Vagina (tissue), 2 donors: ENCODE data around the gene INPP5F. TPM values are rescaled to one million over a fixed set of nuclear protein-coding genes. Genes with fewer than 3 reads are reported as not detected.

ENCODE experiments used
- DNase-seq, 2 donors: peaks; one replicate each; pipeline ENCODE4 v3.0.0-alpha.2; 2017; ENCODE audit errors: extremely low spot score in 2 of 2
- H3K27ac ChIP-seq: fragments of 200-600 bp; sonication (generic); one replicate; pipeline ENCODE4 v1.5.1; 2019
- H3K27me3 ChIP-seq: fragments of 200-600 bp; sonication (generic); one replicate; pipeline ENCODE4 v1.5.1; 2019
- H3K36me3 ChIP-seq, 2 donors: fragments of 200-600 bp; sonication (generic); one replicate each; pipeline ENCODE4 v1.5.1; 2017 to 2019
- H3K4me1 ChIP-seq: fragments of 200-600 bp; sonication (generic); one replicate; pipeline ENCODE4 v1.5.1; 2019
- H3K4me3 ChIP-seq, 2 donors: fragments of 200-600 bp; sonication (generic); 1 replicate in 1 of 2; 2 replicates in 1 of 2; pipeline ENCODE4 v1.5.1; 2016 to 2019
- H3K9me3 ChIP-seq: fragments of 200-600 bp; sonication (generic); one replicate; pipeline ENCODE4 v1.5.1; 2019
- POLR2A ChIP-seq, 2 donors: fragments of 450-650 bp; IDR thresholded peaks; one replicate each; pipeline ENCODE4 v1.6.1; 2017; ENCODE audit warnings: antibody characterized with exemption in 2 of 2, mild to moderate bottlenecking in 2 of 2, moderate library complexity in 2 of 2
- POLR2AphosphoS5 ChIP-seq, 2 donors: sonication (generic); formaldehyde crosslinking; IDR thresholded peaks; one replicate each; pipeline ENCODE4 v1.9.0; 2017; ENCODE audit warnings: antibody characterized with exemption in 2 of 2, mild to moderate bottlenecking in 2 of 2, low read depth in 1 of 2; ENCODE audit not compliant: insufficient read depth in 1 of 2
- intact Hi-C: fragments of 100-400 bp; cut with DNase I; formaldehyde crosslinking; loops from one replicate; pipeline ENCODE4 v1.15.1; 2023
- total RNA-seq: library from RNA; depleted of rRNA; stranded (reverse); fragments of >200 nt; gene quantifications from one replicate; pipeline ENCODE4 v1.2.3, GENCODE V29; 2016
- TF ChIP-seq, protein P1 (sequence below), 3 experiments: fragments of 450-650 bp in 2 of 3; fragments of 200-600 bp in 1 of 3; sonication (generic) in 1 of 3; IDR thresholded peaks; one replicate each; pipeline ENCODE4 v1.5.1; 2017 to 2019; ENCODE audit warnings: antibody characterized with exemption in 3 of 3, mild to moderate bottlenecking in 2 of 3, moderate library complexity in 2 of 3

INPP5F gene
- total RNA-seq, 1 donor from 2014 or later, result 18.4 TPM

DNA sequence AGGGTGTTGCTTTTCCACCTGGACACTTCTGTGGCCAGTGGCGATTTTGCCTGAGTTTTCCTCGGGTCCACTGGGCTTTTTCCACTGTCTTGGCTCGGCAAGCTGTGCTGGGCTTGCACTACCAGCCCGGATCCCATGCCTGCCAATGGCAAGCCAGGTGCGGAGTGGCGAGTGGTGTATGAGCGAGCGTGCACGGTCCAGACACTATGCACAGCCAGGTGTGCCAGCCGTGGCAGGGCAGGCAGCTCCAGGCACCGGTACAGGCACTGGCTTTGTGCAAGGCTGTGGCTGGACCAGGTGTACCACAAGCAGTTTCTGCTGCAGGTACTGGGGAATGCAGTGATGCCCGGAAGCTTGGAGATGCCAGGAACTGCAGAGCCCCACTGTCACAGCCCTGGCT, 22.1 kb downstream of the INPP5F start:
- H3K4me3 ChIP-seq, result no peak overlapping the region
- H3K36me3 ChIP-seq, result no peaks in the 10 kb centered on the region
- no peak for DNase-seq
- TF ChIP-seq POLR2A (IDR thresholded peaks at IDR 0.05), result no peak
- TF ChIP-seq, protein P1, sequence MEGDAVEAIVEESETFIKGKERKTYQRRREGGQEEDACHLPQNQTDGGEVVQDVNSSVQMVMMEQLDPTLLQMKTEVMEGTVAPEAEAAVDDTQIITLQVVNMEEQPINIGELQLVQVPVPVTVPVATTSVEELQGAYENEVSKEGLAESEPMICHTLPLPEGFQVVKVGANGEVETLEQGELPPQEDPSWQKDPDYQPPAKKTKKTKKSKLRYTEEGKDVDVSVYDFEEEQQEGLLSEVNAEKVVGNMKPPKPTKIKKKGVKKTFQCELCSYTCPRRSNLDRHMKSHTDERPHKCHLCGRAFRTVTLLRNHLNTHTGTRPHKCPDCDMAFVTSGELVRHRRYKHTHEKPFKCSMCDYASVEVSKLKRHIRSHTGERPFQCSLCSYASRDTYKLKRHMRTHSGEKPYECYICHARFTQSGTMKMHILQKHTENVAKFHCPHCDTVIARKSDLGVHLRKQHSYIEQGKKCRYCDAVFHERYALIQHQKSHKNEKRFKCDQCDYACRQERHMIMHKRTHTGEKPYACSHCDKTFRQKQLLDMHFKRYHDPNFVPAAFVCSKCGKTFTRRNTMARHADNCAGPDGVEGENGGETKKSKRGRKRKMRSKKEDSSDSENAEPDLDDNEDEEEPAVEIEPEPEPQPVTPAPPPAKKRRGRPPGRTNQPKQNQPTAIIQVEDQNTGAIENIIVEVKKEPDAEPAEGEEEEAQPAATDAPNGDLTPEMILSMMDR (IDR thresholded peaks at IDR 0.05), result no peak
- H3K4me1 ChIP-seq, result no peaks in the 10 kb centered on the region
- H3K9me3 ChIP-seq, result no peaks in the 10 kb centered on the region
- H3K27me3 ChIP-seq, result no peaks in the 10 kb centered on the region
- H3K27ac ChIP-seq, result no peak overlapping the region
- intact Hi-C loops, result no loop called here

GRCh38 chr10:119748871-119749270, 23.0 kb downstream of the INPP5F start:
- H3K27ac ChIP-seq, result no peak overlapping the region
- intact Hi-C loops, result no loop called here
- TF ChIP-seq, protein P1 (IDR thresholded peaks at IDR 0.05), result no peak
- TF ChIP-seq POLR2A (IDR thresholded peaks at IDR 0.05) (no peak), POLR2AphosphoS5 (IDR thresholded peaks at IDR 0.05; ENCODE audit: insufficient read depth in 1 of 2, low read depth in 1 of 2) (no peak)
- no peaks in the 10 kb centered on the region for H3K4me1 ChIP-seq
- no peak overlapping the region for H3K4me3 ChIP-seq
- no peaks in the 10 kb centered on the region for H3K36me3 ChIP-seq
- H3K27me3 ChIP-seq, result no peaks in the 10 kb centered on the region
- no peaks in the 10 kb centered on the region for H3K9me3 ChIP-seq
- DNase-seq, result no peak

DNA sequence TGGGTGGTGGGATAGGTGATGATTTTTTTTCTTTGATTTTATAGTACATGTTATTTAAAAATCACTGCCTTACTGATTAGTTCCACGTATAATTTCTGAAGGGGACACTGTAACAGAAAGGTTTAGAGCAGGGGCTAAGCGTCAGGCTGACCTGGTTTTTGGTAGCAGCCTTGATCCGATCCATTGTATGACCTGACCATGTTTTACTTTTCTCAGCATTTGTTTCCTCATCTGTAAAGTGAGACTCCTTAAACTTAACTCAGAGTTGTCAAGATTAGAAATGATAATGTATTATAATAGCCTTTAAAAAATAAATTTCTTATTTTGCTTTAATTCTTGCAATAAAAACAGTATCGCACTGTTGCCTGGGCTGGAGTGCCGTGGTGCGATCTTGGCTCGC, 23.6 kb downstream of the INPP5F start:
- intact Hi-C loops, result no loop called here
- H3K27me3 ChIP-seq, result no peaks in the 10 kb centered on the region
- H3K27ac ChIP-seq, result no peak overlapping the region
- H3K36me3 ChIP-seq, result no peaks in the 10 kb centered on the region
- no peaks in the 10 kb centered on the region for H3K4me1 ChIP-seq
- no peak for TF ChIP-seq POLR2A (IDR thresholded peaks at IDR 0.05)
- TF ChIP-seq POLR2AphosphoS5 (IDR thresholded peaks at IDR 0.05; ENCODE audit: insufficient read depth in 1 of 2, low read depth in 1 of 2), result no peak
- TF ChIP-seq, protein P1 (IDR thresholded peaks at IDR 0.05), result no peak
- no peak overlapping the region for H3K4me3 ChIP-seq
- H3K9me3 ChIP-seq, result no peaks in the 10 kb centered on the region
- no peak for DNase-seq

- Histone ChIP-seq H3K27ac (no peak overlapping the region), H3K27me3 (no peaks in the 10 kb centered on the region)
Measured at GRCh38 chr10:119750391-119751230, 24.8 kb downstream of the INPP5F start.

GRCh38 chr10:119753309-119753708, 27.5 kb downstream of the INPP5F start:
- H3K4me3 ChIP-seq, result no peak overlapping the region
- H3K36me3 ChIP-seq, result no peaks in the 10 kb centered on the region
- no peaks in the 10 kb centered on the region for H3K27me3 ChIP-seq
- H3K9me3 ChIP-seq, result no peaks in the 10 kb centered on the region
- H3K4me1 ChIP-seq, result no peaks in the 10 kb centered on the region
- no peak overlapping the region for H3K27ac ChIP-seq
- intact Hi-C loops, result loop anchor here (10.0 kb wide), 1 partner anchor 101 kb away; no protein-coding TSS in a partner anchor
- TF ChIP-seq POLR2A (IDR thresholded peaks at IDR 0.05), result no peak
- TF ChIP-seq, protein P1 (IDR thresholded peaks at IDR 0.05), result no peak
- TF ChIP-seq POLR2AphosphoS5 (IDR thresholded peaks at IDR 0.05; ENCODE audit: insufficient read depth in 1 of 2, low read depth in 1 of 2), result no peak
- DNase-seq, result no peak

More at GRCh38 chr10:119750391-119751230, 24.8 kb downstream of the INPP5F start:
- Histone ChIP-seq H3K36me3 (no peaks in the 10 kb centered on the region), H3K4me3 (no peak overlapping the region), H3K4me1 (no peaks in the 10 kb centered on the region), H3K9me3 (no peaks in the 10 kb centered on the region)
- no peak for DNase-seq
- no peak for TF ChIP-seq POLR2A (IDR thresholded peaks at IDR 0.05)
- TF ChIP-seq, protein P1 (IDR thresholded peaks at IDR 0.05), result peak; percentile 78 to 84 (median 79)
- intact Hi-C loops, result loop anchor here (10.0 kb wide), 1 partner anchor 104 kb away; no protein-coding TSS in a partner anchor
